ENCODE results near the gene SLPI. TPM values are rescaled to one million over a fixed set of nuclear protein-coding genes. Genes with fewer than 3 reads are reported as not detected.

SLPI gene
- total and polyA plus RNA-seq, 2 of the 13 experiments (the other 11 are each of a cell fraction or from before 2014, with no cell fraction given) = 0.13 TPM; not detected in 1

DNA sequence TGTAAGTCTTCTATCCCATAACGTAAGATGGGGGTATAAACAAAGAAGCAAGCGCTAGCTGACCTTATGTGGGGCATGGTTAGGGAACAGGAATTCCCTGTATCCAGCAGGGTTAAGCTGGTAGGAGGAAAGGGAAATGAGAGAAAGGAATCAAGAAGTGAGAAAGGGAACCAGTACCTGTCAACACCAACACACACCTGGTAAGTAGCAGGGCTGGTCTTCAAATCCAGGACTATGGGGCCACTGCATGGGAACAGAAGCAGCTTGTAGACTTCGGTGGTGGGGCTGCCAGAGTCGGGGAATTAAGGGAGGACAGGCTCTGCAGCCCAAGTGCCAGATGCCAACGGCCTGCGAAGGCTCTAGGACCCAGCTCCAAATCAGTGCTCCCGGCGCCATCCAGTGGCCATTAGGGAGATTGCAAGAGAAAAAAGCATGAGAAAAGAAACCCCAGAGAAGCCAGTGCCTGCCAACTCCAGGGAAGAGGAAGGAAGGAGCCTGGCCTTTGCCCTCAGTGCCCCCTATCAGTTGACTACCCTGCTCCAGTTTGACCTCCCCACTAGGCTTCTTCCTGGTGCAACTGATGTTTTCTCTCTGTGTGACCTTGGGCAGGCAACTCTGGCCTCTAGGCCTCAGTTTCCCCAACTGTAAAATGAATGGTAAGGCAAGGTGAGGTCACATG lies 36.5 kb upstream of the SLPI start (continued):
- TF ChIP-seq, protein P1, sequence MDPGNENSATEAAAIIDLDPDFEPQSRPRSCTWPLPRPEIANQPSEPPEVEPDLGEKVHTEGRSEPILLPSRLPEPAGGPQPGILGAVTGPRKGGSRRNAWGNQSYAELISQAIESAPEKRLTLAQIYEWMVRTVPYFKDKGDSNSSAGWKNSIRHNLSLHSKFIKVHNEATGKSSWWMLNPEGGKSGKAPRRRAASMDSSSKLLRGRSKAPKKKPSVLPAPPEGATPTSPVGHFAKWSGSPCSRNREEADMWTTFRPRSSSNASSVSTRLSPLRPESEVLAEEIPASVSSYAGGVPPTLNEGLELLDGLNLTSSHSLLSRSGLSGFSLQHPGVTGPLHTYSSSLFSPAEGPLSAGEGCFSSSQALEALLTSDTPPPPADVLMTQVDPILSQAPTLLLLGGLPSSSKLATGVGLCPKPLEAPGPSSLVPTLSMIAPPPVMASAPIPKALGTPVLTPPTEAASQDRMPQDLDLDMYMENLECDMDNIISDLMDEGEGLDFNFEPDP (CRISPR knock-in tag; conservative IDR thresholded peaks at IDR 0.05) = no peak
- TF ChIP-seq, protein P2, sequence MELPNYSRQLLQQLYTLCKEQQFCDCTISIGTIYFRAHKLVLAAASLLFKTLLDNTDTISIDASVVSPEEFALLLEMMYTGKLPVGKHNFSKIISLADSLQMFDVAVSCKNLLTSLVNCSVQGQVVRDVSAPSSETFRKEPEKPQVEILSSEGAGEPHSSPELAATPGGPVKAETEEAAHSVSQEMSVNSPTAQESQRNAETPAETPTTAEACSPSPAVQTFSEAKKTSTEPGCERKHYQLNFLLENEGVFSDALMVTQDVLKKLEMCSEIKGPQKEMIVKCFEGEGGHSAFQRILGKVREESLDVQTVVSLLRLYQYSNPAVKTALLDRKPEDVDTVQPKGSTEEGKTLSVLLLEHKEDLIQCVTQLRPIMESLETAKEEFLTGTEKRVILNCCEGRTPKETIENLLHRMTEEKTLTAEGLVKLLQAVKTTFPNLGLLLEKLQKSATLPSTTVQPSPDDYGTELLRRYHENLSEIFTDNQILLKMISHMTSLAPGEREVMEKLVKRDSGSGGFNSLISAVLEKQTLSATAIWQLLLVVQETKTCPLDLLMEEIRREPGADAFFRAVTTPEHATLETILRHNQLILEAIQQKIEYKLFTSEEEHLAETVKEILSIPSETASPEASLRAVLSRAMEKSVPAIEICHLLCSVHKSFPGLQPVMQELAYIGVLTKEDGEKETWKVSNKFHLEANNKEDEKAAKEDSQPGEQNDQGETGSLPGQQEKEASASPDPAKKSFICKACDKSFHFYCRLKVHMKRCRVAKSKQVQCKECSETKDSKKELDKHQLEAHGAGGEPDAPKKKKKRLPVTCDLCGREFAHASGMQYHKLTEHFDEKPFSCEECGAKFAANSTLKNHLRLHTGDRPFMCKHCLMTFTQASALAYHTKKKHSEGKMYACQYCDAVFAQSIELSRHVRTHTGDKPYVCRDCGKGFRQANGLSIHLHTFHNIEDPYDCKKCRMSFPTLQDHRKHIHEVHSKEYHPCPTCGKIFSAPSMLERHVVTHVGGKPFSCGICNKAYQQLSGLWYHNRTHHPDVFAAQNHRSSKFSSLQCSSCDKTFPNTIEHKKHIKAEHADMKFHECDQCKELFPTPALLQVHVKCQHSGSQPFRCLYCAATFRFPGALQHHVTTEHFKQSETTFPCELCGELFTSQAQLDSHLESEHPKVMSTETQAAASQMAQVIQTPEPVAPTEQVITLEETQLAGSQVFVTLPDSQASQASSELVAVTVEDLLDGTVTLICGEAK (IDR thresholded peaks at IDR 0.05) = no peak
- TF ChIP-seq, protein P2 (CRISPR knock-in tag; IDR thresholded peaks at IDR 0.05) = no peak
- TF ChIP-seq, protein P3, sequence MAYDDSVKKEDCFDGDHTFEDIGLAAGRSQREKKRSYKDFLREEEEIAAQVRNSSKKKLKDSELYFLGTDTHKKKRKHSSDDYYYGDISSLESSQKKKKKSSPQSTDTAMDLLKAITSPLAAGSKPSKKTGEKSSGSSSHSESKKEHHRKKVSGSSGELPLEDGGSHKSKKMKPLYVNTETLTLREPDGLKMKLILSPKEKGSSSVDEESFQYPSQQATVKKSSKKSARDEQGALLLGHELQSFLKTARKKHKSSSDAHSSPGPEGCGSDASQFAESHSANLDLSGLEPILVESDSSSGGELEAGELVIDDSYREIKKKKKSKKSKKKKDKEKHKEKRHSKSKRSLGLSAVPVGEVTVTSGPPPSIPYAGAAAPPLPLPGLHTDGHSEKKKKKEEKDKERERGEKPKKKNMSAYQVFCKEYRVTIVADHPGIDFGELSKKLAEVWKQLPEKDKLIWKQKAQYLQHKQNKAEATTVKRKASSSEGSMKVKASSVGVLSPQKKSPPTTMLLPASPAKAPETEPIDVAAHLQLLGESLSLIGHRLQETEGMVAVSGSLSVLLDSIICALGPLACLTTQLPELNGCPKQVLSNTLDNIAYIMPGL (CRISPR knock-in tag; IDR thresholded peaks at IDR 0.05; ENCODE audit: borderline replicate concordance in 1 of 2, low read depth in 1 of 2) = peak in 1 of 2 experiments; percentile 73; a peak in 2 of 4 replicates
- no peak for TF ChIP-seq HMGA1 (CRISPR knock-in tag; conservative IDR thresholded peaks at IDR 0.05)
- TF ChIP-seq, protein P4, sequence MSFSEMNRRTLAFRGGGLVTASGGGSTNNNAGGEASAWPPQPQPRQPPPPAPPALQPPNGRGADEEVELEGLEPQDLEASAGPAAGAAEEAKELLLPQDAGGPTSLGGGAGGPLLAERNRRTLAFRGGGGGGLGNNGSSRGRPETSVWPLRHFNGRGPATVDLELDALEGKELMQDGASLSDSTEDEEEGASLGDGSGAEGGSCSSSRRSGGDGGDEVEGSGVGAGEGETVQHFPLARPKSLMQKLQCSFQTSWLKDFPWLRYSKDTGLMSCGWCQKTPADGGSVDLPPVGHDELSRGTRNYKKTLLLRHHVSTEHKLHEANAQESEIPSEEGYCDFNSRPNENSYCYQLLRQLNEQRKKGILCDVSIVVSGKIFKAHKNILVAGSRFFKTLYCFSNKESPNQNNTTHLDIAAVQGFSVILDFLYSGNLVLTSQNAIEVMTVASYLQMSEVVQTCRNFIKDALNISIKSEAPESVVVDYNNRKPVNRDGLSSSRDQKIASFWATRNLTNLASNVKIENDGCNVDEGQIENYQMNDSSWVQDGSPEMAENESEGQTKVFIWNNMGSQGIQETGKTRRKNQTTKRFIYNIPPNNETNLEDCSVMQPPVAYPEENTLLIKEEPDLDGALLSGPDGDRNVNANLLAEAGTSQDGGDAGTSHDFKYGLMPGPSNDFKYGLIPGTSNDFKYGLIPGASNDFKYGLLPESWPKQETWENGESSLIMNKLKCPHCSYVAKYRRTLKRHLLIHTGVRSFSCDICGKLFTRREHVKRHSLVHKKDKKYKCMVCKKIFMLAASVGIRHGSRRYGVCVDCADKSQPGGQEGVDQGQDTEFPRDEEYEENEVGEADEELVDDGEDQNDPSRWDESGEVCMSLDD (CRISPR knock-in tag; IDR thresholded peaks at IDR 0.05; ENCODE audit: borderline replicate concordance) = no peak
- TF ChIP-seq TSC22D2 (CRISPR knock-in tag; IDR thresholded peaks at IDR 0.05; ENCODE audit: borderline replicate concordance) = no peak
- TF ChIP-seq KDM5B (CRISPR knock-in tag; IDR thresholded peaks at IDR 0.05; ENCODE audit: borderline replicate concordance) = 0 out of 2 replicates have a peak, but pooled peaks have one; percentile 37
- TF ChIP-seq TCF12 (IDR thresholded peaks at IDR 0.05) = no peak
- 0 out of 2 replicates have a peak, but pooled peaks have one; percentile 24 for TF ChIP-seq TCF12 (CRISPR knock-in tag; IDR thresholded peaks at IDR 0.05)
- TF ChIP-seq ZNF879 (CRISPR knock-in tag; IDR thresholded peaks at IDR 0.05) = no peak
- no peak; the same call in 1 of the 2 replicates for TF ChIP-seq RNF2 (conservative IDR thresholded peaks at IDR 0.05; ENCODE audit: low read depth)
